GM12874 (cell line): ENCODE data around the gene MAP3K3.

ENCODE experiments used
- CTCF ChIP-seq: IDR thresholded peaks from 2 replicates; pipeline ENCODE4 v1.5.1; 2011; ENCODE audit warnings: low read depth, mild to moderate bottlenecking, control low read depth, low read length, moderate library complexity; ENCODE audit not compliant: insufficient read depth

MAP3K3 gene

DNA sequence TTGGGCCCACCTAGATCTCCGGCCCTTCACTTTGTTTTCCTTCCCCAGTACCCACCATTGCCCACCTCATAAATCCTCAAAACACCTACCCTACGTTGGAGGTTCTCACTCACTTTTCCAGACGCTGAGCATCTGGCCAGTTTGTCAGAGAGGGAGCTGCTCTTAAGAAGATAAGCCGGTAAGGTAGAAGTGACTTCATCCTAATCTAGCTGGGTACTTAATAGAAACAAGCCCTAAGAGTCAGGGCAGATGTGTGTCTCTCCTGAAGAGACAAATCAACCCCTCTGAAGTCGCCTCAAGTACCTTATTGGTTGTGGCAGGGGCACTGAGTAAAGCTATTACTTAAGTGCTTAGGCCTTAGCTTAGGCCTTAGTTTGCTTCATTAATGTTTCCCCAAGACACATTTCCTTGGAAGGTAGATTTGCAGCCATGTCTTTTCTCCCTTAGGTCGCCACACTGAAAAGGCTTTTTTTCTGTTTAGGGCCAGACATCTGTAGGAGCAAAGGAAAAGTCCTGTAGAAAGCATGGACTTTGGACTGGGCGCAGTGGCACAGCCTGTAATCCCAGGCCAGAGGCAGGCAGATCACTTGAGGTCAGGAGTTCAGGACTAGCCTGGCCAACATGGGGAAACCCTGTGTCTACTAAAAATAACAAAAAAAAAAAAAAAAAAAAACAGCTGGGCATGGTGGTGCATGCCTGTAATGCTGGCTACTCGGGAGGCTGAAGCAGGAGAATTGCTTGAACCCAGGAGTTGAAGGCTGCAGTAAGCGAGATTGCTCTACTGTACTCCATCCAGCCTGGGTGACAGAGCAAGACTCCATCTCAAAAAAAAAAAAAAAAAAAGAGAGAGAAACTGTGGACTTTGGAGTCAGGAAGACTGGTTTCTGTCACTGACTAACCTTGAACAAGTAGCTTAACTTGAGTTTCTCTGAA lies 20.5 kb upstream of the MAP3K3 start:
- TF ChIP-seq CTCF: no peak

- TF ChIP-seq CTCF: no peak
Measured at GRCh38 chr17:63609816-63610573, 12.2 kb upstream of the MAP3K3 start.

DNA sequence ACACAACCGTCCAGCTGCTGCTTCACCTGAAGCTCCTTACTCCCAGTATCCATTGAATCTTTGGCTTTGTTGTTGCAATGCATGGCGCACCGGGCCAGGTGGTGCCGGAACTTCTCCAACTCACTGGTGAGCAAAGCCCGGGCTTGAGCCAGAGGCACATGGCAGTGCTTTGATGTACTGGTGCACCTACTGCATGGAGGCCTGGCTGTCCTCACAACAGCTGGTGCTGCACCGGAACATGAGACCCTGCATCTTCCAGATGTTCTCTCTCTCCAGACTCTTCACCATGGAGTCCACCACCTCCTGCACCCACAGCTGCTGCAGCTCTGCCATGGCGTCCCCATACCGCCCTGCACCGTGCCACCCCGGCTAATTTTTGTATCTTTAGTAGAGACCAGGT lies 11.4 kb upstream of the MAP3K3 start:
- TF ChIP-seq CTCF: no peak

DNA sequence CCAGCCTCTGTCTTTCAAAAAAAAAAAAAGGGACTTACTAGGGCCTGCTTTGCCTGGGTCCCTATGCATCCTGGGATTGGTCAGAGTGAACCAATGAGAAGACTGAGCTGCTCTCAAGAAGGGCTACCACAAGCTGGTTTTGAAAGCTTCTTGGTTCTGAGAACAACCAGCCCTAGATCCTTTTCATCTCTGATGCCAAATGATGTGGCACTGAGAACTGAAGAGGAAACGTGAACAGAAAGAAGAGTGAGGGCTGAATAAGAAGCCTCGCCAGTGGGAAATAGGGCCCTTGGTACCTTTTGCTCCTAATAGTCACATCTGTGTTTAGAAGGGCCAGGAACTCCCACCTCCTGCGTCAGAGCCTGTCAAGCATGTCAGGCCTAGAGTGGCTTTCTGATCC lies 10.9 kb upstream of the MAP3K3 start:
- no peak for TF ChIP-seq CTCF

- TF ChIP-seq CTCF: no peak
Measured at GRCh38 chr17:63613663-63614062, 8.6 kb upstream of the MAP3K3 start.

DNA sequence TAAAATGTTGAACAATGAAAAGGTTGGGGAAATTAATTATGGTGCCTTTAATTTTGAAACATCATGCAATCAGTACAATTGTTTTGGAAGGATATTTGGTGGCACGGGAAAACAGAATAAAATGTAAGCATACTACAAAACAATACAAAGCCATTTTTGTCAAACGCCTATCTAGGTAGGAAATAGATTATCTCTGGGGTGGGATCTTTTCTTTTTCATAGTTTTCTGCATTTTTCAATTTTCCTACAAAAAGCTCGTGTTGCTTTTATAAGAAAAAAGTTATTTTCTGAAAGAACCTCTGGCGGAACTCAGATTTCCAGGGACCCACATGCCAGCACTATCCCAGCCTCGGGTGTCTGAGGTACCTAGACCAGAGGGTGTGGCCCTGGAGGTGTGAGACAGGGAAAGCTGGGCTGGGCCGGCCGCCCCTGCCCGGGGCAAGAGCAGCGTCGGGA lies 961 bp upstream of the MAP3K3 start:
- no peak for TF ChIP-seq CTCF

GRCh38 chr17:63622574-63623390 lies 565 bp downstream of the MAP3K3 start:
- TF ChIP-seq CTCF: no peak
